HG03108 (cell line): ENCODE data around the gene CLDN1.

Experiments
- ATAC-seq: cut with Tn5 transposase; IDR thresholded peaks from one replicate; pipeline ENCODE4 v1.9.1; 2021; ENCODE audit warnings: moderate library complexity; ENCODE audit not compliant: unreplicated experiment

The CLDN1 gene, protein sequence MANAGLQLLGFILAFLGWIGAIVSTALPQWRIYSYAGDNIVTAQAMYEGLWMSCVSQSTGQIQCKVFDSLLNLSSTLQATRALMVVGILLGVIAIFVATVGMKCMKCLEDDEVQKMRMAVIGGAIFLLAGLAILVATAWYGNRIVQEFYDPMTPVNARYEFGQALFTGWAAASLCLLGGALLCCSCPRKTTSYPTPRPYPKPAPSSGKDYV

DNA sequence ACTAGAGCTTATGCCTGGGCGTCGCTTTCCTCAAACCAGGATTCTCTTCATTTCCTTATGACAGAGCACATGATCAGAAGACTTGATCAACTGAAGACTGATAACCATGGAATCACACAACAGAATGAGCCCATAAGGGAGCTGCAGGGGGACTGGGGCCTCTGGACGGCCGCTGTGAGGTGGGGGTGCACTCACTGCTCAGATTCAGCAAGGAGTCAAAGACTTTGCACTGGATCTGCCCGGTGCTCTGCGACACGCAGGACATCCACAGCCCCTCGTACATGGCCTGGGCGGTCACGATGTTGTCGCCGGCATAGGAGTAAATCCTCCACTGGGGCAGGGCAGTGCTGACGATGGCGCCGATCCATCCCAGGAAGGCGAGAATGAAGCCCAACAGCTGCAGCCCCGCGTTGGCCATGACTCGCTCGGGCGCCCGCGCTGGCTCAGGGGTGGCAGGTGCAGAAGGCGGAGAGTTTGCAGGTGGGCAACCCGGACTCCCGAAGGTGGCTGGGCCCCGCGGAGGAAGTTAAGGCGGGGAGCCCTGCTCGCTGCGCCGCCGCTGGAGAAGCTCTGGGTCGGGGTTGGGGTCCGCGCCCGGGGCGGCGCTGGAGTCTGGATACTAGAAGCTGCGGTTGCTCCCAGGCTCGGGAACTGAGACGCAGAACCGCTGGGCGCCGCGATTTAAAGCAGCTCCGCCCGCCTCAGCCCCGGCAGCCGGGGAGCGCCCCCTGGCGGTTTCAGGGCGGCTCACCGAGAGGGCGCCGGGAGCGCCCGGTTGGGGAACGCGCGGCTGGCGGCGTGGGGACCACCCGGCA, at the start of gene CLDN1:
CLDN1 (minus strand) TSS at position 658 of the 815 bp plus-strand sequence; CDS start at position 418, 240 bp downstream.
- peak; percentile 93 for ATAC-seq

DNA sequence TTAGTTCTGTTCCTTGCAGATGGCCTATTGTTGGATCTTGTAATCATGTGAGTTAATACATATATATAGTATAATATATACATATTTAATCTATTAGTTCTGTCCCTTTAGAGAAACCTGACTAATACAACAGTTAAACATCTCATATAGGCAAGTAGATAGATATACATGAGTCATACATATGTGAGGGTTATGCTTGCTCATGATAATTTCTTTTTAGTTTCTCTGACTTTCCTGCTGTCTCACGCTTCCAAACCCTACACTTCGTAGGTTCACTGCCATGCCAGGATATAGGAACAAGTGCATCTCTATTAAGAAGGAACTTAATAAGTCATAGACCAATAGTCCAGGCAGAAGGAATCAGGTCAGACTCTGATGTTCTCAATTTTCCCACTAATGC, 48.9 kb upstream of the CLDN1 start:
- no peak for ATAC-seq

DNA sequence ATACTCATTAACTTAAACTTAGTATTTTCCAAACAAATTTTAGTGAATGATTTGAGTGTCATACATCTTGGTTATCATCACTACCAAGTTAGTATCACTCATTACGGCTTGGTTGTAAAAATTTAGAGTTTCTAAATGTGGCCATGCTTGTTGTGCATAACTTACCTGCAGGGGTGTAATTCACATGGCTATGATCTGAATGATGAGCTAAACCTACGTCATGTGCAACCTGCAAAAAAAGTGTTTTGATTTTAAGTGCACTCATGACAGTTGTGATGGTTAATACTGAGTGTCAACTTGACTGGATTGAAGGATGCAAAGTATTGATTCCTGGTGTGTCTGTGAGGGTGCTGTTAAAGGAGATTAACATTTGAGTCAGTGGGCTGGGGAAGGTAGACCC, 48.1 kb upstream of the CLDN1 start:
- ATAC-seq = no peak

DNA sequence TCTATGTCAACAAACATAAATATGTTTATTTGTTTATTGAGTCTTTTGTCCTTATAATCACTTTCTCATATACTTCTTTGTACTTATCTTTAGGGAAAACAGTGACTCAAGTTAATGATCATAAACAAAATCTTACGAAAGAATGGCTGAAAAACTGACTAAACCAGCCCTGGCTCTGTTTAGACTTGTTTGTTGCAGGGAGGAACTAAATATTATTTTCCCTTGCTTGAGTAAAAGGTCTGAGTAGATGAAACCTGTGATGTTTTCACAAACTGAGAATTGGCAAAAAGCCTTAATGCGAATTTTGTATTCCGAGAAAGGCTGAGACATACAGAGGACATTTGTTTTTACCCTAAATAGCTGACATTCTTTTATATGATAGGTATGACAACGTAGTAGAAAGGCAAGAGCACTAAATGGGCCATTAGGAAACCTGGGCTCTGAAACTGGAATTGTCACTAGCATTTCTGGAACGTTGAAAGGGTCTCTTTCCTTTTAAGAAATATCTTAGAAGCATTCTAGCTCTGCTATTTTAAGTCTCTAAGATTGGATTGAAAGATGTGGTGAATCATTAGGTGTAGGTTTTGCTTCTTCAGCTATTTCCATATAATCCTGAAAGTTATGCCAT, 47.5 kb upstream of the CLDN1 start:
- ATAC-seq = no peak

DNA sequence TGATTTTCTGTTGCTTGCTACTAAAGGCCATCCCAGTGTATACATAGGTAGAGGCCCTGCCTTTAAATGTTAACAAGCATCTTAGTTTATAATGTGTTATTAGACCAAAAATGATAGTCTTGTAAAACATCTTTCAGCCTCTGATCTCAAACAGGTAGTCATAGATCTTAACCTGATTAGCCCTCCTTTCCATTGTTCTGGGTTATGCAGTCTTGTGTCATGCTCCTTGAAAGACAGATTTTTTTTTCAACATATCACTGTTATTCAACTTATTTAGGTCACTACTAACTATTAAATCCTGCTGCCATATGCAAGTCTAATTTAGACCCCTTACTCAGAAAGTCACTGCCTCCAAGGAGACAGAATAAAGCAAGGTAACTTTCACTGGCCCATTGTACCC, 46.6 kb upstream of the CLDN1 start:
- no peak for ATAC-seq

DNA sequence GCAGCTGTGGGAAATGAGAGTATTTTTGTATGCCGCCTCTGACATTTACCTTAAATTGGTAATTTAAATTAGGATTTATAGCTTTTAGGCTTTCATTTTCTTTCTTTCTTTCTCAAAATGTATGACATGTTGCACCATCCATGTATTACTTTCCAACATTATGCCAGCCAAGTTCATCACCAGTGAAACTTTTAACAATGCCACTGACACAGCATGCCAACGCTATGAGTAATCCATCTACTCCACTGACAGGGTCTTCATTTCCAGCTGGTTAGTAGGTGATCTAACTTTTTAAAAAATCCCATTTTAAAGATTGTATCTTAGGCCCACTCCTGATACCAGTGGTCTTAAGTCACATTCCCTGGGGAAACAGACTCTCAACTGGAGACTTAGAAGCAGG, 43.9 kb upstream of the CLDN1 start:
- ATAC-seq = no peak

DNA sequence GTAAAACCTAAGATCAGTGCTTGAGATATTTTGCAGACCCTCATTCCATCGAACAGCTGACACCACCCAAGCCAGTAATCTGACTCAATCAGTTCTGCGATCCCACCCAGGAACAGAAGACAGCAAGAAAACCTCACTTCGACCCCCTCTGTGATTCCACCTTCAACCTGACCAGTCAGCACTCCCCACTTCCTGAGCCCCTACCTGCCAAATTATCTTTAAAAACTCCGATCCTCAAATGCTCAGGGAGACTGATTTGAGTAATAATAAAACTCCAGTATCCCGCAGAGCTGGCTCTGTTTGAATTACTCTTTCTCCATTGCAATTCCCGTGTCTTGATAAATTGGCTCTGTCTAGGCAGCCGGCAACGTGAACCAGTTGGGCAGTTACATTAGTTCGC, 40.0 kb upstream of the CLDN1 start:
- ATAC-seq = no peak

DNA sequence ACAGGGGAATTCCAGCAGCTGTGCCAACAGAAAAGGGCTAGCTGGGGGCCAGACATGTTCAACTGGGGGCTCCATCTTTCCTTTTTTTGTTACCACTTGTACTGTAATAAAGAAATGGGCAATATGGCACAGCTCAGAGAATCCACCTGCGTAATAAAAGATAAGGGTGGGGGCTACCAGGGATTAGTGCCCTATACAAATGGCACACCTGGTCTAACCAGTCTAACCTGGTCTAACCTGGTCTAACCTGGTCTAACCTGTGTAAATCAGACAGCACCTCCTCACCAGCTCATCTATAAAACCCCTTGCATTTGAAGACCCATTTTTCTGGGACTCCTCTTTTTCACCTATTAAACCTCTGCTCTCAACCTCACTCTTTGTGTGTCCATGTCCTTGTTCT, 39.5 kb upstream of the CLDN1 start:
- ATAC-seq = no peak

DNA sequence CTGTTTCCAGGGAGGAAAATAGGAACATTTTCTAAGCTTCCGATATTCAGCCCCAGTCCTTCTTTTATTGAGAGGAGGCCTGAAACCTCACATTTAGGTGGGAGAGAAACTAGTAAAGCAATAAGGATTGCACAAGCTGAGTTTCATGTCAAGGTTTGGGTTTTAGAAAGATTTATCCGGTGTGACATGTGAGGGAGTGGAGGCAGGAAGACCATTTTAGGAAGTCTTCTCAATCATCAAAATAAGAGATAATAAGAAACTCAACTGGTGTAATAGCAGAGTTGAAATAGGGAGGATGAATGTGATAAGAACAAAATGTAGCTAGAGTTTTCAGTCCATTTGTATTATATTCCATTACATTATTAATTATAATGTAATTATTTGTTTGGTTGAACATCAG, 38.0 kb upstream of the CLDN1 start:
- no peak for ATAC-seq

DNA sequence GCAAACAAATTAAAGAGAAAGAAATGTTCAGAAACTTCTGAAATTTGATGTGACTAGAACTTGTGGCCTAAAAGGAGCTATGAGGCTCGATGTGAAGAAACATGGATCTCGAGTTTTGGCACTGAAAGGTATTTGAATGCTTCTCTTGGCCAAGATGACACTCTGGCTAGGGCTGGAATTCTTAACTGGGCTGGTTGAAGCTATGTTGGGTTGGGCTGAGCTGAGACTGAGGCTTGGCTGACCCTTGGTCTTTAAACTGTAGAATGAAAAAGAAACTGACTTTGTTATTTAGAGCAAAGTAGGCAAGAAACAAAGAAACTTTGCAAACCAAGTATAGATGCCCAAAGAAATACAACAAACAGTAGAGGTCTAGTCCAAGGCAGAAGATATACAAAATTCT, 37.6 kb upstream of the CLDN1 start:
- ATAC-seq = no peak

DNA sequence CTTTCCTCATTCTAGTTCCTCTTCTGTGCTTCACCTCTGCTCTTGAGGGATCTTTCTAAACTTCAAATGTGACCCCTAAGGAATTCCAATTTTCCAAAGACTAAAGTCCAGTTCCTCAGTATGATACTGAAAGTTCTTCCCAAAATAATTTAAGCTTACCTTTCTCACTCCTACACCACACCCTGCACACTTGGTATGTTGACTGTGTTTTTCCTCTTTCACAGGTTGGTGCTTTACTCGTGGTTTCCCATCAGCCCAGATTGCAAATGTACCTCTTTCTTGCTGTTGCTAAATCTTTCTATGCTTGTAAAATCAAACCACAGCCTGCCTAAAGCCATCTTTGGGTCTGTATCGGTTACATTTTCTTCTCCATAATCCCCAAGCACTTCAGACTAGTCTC, 35.2 kb upstream of the CLDN1 start:
- ATAC-seq = no peak

DNA sequence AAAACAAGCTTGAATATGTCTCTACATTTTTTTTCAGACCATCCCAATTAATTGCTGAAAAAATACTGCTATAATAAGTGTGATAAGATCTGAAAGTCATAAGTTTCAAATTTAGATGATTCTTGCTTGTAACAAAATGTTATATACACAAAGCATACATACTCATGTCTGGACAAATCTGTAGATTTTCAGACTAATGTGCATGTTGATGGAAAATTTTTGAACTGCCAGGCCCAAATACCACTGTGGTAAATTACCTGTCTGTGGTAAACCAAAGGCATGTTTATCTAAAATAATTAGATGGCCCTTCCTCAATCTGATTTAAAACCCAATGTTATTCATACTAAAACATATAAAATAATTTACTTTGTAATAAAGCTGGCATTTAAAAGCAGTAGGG, 34.0 kb upstream of the CLDN1 start:
- no peak for ATAC-seq

DNA sequence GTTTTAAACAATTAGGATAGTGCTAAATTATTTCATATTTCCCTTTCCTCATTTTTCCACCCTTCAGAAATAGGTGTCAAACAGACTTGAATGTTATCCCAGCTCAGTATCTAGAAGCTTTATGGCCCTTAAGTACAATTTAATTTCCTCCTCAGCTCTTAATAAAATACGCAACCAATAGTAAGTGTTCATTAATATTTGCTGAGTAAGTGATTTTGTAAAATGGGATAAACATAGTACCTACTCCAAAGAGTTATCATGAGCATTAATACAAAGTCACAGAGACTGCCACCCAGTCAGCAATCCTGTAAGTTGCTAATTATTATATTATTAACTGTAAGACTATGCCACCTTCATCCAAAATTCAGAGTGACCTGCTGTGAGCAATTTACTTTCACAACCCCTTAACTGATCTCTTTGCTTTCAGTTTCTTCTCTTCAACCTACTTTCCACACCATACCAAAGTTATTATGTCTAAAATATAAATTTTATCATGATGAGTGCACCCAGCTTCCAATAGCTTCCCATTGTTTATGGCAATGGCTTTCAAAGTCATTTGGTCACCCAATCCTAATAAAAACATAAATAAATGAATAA, 30.7 kb upstream of the CLDN1 start:
- no peak for ATAC-seq

DNA sequence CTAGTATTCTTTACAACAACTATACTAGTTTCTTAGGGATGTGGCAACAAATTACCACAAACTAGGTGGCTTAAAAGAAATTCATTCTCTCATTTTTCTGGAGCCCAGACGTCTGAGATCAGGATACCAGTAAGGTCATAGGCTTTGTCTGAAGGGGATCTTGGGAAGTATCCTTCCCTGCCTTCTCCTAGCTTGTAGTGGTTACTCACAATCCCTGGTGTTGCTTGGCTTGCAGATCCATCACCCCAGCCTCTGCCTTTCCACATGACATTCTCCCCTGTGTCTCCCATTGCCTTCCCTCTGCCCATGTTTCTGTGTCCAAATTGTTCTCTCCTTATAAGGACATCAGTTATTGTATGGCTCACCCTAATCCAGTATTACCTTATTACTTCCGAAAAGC, 24.3 kb upstream of the CLDN1 start:
- ATAC-seq = no peak

DNA sequence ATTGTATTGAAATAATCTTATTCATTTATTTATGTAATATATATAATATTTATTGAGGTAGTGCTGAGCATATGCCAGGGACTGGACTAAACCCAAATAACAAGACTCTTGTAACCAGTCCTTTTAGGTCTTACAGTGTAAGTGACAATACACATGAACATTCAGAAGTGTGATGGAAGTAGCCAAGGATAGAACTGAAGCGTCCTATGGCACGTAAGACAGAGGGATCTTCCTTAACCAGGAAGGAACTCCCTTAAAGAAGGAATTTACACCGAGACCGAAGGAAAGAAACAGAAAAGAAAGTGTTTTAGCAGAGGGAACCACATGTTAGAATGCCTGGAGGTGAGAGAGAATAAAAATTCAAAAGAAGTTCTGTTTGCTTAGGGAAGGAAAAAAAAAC, 23.6 kb upstream of the CLDN1 start:
- no peak for ATAC-seq

DNA sequence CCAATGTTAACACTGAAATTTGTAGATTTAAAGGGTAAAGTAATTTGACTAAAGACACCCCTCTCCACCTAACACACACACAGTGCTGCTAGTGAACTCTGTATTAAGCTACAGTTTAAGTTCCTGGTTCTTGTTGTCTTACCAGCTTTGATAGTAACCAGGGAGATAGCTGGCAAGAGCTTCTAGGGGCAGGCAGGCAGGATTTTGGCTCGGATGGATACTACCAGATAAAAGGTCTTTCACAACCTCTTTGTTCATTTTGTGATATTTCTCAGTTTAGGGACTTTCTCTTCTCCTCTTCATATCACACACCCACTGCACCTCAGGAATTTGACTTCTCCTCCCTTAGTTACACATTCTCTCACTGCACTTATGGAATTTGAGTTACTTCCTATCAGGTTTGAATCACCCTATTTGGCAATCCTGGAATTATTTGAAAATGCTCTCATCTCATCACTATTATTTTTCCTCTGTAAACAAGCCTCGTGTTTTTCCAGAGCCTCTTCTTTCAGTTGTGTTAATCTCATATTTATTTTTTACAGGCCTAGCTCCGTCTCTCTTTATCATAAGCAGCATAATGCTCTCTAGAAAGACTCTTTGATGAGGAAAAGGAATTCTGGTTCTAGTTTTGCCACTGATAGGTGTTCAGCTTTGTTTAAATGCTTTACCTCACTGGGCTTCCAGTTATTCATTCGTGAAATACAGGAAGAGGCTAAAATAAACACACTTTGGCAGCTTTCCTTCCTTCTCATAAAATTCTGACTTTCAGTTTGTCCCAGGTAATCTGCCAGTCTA, 23.0 kb upstream of the CLDN1 start:
- ATAC-seq = no peak

DNA sequence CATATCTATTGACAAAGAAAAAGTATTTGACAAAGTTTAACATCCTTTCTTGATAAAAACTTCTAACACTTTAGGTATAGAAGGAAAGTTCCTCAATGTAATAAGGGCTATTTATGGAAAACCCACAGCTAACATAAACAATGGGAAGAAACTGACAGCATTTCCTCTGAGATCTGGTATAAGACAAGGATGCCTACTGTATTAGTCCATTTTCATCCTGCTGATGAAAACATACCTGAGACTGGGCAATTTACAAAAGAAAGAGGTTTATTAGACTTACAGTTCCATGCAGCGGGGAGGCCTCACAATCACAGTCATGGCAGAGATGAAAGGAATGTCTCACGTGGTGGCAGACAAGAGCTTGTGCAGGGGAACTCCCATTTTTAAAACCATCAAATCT, 17.8 kb upstream of the CLDN1 start:
- ATAC-seq = no peak

DNA sequence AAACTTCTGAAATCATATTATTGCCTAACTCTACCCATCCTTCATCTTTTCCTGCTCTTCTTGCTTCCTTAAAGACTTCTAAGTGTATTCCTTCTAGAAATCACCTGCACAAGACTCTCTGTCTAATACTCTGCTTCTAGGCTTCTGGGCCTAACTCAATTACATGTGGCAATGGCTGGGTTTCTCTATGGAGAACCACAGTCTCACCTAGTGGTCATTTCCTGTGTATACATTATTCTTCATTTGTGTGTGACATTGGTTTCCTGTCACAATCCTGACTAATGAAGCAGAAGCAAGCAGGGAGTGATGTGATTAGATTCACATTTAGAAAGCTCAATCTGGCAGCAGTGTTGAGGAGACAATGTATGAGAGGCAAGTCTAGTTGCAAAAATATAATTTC, 16.9 kb upstream of the CLDN1 start:
- peak; percentile 83 for ATAC-seq

DNA sequence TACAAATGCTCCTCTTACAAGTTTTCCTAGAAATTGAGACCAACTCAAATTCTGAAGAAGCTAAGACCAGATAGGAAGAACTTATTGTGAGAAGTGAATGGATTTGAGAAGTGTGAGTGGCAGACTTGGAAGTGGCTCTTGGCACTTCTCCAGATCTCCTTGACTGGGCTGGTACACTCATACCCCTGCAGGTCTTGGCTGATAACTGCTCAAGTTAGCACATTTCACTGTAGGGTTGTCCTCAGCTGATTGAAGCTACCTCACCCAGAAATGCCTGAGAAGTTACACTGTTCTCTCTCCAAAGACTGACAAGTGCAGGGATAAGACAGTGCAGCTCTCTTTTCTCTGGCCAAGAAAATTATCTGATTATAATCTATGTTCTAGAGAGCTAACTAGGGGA, 16.5 kb upstream of the CLDN1 start:
- peak; percentile 11 for ATAC-seq

DNA sequence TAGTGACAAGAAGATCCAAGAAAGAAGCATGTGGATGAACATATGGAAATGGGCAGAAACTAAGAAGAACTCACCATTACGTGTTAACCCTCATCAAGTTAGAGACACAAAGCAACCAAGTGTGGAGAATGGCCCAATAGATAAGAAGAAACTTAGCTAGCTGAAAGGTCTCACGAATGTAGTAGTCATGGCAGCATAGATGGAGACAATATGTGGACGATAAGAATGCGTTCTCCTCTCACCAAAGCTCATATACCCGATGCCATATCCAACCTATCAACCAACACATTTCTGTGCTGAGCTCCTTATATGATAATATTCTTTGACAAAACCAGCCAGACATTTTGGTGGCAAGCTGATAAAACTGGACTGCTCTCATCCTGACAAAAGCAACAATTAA, 15.1 kb upstream of the CLDN1 start:
- ATAC-seq = no peak
